Neuron (in vitro differentiated cells): ENCODE results near the gene REL.

ENCODE experiments used
- H2AFZ ChIP-seq: one replicate; pipeline ENCODE4 v1.6.1; 2013; ENCODE audit warnings: low read depth, mild to moderate bottlenecking, inconsistent platforms, low read length, moderate library complexity
- H3K27me3 ChIP-seq: one replicate; pipeline ENCODE4 v1.6.1; 2013; ENCODE audit warnings: low read length; ENCODE audit not compliant: insufficient read depth
- H3K36me3 ChIP-seq: one replicate; pipeline ENCODE4 v1.6.1; 2013; ENCODE audit warnings: low read length; ENCODE audit not compliant: insufficient read depth
- H3K4me1 ChIP-seq: one replicate; pipeline ENCODE4 v1.6.1; 2013; ENCODE audit warnings: low read length; ENCODE audit not compliant: insufficient read depth
- H3K4me3 ChIP-seq: 2 replicates; pipeline ENCODE4 v1.5.1; 2013; ENCODE audit warnings: mild to moderate bottlenecking, low read length, moderate library complexity
- H3K9me3 ChIP-seq: one replicate; pipeline ENCODE4 v1.6.1; 2013; ENCODE audit warnings: low read length

The REL gene

DNA sequence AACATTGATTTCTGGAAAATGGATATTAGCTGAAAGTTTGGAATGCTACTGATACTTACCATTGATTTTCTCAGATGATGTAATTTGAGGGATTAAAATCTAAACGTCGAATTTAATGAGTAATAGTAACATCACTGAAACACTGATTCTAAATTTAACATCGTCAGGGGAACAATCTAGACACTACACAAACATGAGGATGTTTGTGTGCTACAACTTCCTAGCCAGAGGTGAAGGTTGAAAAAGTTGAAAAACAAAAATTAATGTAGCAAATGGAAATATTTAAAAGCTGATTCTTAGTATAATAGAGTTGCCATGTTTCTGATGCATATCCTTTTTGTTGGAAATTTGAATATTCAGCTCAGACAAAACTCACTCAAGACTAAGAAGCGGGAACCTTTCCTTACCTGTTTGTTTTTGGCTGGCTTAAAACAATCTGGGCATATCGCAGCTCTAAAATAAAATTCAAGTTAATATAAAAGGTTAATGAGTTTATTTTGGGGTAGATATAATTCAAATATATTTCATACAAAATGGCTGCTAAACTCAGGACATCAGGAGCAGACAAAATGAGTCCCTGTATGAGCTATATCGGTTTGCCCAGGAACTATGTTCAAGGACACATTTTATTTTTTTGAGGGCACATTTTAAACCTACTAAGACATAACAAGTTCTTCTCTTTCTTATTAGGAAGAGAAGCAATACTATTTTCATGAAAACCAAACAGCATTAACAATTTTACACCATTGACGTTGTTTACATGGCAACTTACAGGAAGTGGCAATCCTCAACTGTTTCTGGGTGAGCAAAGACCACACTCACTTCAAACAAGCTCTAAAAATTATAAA lies 83.5 kb downstream of the REL start:
- H3K9me3 ChIP-seq: no peaks in the 10 kb centered on the region
- H3K27me3 ChIP-seq: no peaks in the 10 kb centered on the region
- no peak overlapping the region for H2AFZ ChIP-seq
- H3K4me3 ChIP-seq: no peak overlapping the region
- no peaks in the 10 kb centered on the region for H3K36me3 ChIP-seq
- no peaks in the 10 kb centered on the region for H3K4me1 ChIP-seq

DNA sequence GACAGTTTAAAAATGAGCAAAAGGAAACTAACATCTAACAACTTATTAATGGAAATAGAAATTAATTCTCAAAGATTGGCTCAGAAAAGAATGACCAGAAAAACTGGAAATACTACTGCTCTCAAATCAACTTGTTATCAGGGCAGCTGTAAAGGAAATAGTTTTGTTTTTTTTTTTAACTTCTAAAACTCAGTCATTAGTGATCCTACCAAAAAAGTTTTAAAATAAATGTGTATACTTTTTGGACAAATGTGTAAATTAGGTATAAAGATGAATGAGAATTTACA lies 84.1 kb downstream of the REL start:
- Histone ChIP-seq H3K36me3 (no peaks in the 10 kb centered on the region), H3K4me3 (no peak overlapping the region), H3K9me3 (no peaks in the 10 kb centered on the region), H3K4me1 (no peaks in the 10 kb centered on the region), H3K27me3 (no peaks in the 10 kb centered on the region), H2AFZ (no peak overlapping the region)

DNA sequence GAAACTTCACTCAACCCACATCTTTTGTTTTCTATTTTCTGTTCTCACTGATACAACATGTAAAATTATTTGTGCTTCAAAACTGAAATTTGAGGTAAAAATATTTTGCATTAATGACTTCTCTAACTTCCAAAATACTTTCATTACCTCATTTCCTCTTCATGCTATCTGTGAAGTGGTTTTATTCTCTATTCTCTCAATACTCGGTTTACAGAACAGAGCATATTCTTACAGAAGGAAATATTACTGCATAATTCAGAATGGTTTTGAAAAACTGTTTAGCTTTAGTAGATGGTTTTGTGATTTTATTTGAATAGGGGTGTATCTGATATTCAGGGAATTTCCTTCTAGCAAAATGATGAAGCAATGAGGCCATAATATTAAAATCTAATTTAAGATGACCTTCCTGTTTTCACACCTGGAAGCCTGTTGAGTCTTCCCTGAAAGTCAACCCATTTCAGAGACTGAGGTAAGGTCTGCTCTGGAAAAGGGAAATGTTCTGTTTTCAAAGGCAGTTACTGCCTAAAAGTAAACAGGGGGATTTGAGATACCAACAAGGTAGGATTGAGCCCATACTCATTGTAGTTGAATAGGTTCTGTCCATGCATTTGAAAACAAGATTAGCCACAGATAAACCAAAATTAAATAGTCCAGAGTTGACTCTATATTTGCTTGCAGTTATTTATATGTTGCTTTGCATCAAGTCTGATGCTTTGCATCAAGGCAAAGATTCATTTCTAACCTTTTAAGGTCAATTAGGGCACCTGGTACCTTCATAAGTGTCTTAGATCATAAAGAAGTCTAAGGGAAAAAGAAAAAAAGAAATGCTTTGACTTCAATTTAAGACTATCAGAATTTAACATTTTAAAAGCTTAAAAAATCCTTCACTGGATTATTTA lies 85.4 kb downstream of the REL start:
- H3K36me3 ChIP-seq: no peaks in the 10 kb centered on the region

DNA sequence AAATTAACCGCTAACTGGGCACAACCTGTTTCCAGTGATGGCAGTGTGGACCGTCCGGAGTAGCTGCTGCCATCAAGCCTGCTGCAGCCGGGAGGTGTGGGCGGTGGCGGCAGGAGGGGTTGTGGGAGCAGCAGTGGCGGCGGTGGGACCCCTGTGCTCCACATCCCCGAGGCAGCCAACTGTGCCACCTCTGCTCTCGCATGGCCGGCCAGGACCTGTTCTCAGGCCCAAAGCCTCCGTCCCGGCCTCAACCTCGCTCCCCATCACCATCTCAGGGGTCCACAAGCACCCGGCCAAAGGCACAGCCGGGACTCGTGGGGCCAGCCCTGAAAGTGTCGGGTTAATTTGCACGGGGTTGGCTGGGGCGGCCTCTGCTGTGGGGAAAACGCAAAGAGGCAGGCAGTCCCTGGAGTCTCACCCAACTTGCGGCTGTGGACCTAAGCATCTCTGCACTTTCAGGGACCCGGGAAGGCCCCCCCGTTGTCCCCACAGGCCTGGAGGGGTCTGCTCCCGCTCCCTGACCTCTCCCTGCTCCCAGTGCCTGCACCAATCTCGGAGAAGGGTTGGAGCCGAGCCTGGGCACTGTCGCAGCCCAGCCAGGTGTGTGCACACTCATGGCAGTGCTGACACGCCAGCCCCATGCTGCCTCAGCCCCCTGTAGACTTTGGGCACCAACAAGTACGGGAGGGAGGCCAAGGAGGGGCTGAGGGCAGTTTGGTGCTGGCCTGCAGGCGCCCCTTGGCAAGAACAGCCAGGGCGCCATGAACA lies 91.7 kb downstream of the REL start:
- Histone ChIP-seq H3K9me3 (no peaks in the 10 kb centered on the region), H3K36me3 (no peaks in the 10 kb centered on the region)

More for the DNA sequence above, 85.4 kb downstream of the REL start:
- H3K9me3 ChIP-seq: no peaks in the 10 kb centered on the region
- H3K4me1 ChIP-seq: no peaks in the 10 kb centered on the region
- H3K4me3 ChIP-seq: no peak overlapping the region
- H2AFZ ChIP-seq: no peak overlapping the region
- no peaks in the 10 kb centered on the region for H3K27me3 ChIP-seq

DNA sequence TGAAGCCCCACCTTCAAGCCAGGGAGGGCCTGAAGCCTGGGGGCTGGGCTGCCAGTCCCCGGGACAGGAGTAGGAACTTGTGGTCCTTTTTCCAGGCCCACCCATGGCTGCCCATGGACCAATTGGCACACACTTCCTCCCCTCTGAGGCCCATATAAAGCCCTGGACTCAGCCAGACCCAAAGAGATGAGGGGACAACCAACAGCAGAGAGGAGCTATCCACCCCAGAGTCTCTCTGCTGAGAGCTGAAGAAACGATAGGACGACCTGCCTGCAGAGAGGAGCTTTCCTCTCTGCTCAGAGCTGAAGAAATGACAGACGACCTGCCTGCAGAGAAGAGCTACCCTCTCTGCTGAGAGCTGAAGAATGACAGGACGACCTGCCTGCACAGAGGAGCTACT lies 92.3 kb downstream of the REL start:
- H3K4me1 ChIP-seq: peaks cover 6% of the 10 kb centered on the region
- H2AFZ ChIP-seq: no peak overlapping the region
- no peaks in the 10 kb centered on the region for H3K27me3 ChIP-seq
- no peaks in the 10 kb centered on the region for H3K36me3 ChIP-seq
- no peaks in the 10 kb centered on the region for H3K9me3 ChIP-seq
- H3K4me3 ChIP-seq: no peak overlapping the region

More for the DNA sequence above, 91.7 kb downstream of the REL start:
- peaks cover 6% of the 10 kb centered on the region for H3K4me1 ChIP-seq
- H3K4me3 ChIP-seq: no peak overlapping the region
- H3K27me3 ChIP-seq: no peaks in the 10 kb centered on the region
- no peak overlapping the region for H2AFZ ChIP-seq

DNA sequence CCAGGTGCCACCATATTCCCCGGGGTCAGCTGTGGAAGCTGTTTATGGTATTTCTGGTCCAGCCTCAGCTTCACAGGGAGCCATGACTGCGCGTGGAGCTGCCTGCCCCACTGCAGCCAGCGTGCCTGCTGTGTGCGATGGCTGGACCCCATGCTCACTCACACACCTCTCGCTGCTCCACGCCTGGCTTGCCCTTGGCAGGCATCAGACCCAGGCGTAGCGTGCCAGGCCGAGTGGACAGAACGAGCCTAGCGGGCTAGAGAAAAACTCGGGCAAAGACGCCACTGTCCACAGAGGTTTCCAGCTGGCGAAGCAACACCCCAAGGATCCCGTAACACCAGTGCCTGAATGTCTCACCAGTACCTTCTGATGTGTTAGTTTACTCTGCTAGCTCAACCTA lies 93.3 kb downstream of the REL start:
- H3K9me3 ChIP-seq: no peaks in the 10 kb centered on the region
- H3K27me3 ChIP-seq: no peaks in the 10 kb centered on the region

More for the DNA sequence above, 93.3 kb downstream of the REL start:
- Histone ChIP-seq H3K36me3 (no peaks in the 10 kb centered on the region), H2AFZ (no peak overlapping the region), H3K4me3 (no peak overlapping the region), H3K4me1 (peaks cover 6% of the 10 kb centered on the region)
